ENCODE results near the gene EIF3F. TPM values are rescaled to one million over a fixed set of nuclear protein-coding genes. Genes with fewer than 3 reads are reported as not detected.

EIF3F gene
- total RNA-seq, 1 donor from 2014 or later = 200 TPM

- H3K27ac ChIP-seq = no peak overlapping the region
- no peaks in the 10 kb centered on the region for H3K4me1 ChIP-seq
- DNase-seq = no peak
- no peaks in the 10 kb centered on the region for H3K36me3 ChIP-seq
- H3K27me3 ChIP-seq = no peaks in the 10 kb centered on the region
- H3K4me3 ChIP-seq = no peak overlapping the region
- intact Hi-C loops (cut with DNase I) = no loop called here
- no peaks in the 10 kb centered on the region for H3K9me3 ChIP-seq
- no peak for TF ChIP-seq CTCF (IDR thresholded peaks at IDR 0.05)
- no peak for ATAC-seq
These were observed 18.5 kb upstream of the EIF3F start for GRCh38 chr11:7968686-7969085.

- no peak for TF ChIP-seq CTCF (IDR thresholded peaks at IDR 0.05)
- ATAC-seq = no peak
- no peak overlapping the region for H3K27ac ChIP-seq
- H3K9me3 ChIP-seq = no peaks in the 10 kb centered on the region
- H3K36me3 ChIP-seq = no peaks in the 10 kb centered on the region
- no peak overlapping the region for H3K4me3 ChIP-seq
- intact Hi-C loops (cut with DNase I) = no loop called here
- no peaks in the 10 kb centered on the region for H3K4me1 ChIP-seq
- no peak for DNase-seq
- H3K27me3 ChIP-seq = no peaks in the 10 kb centered on the region
These were observed 17.1 kb upstream of the EIF3F start for GRCh38 chr11:7969756-7970646.

GRCh38 chr11:7971846-7972245 lies 15.3 kb upstream of the EIF3F start:
- no peak for ATAC-seq
- intact Hi-C loops (cut with DNase I) = no loop called here
- H3K4me3 ChIP-seq = no peak overlapping the region

GRCh38 chr11:7973011-7973410 lies 14.1 kb upstream of the EIF3F start:
- no peak for ATAC-seq

More at GRCh38 chr11:7971846-7972245, 15.3 kb upstream of the EIF3F start:
- H3K27ac ChIP-seq = no peak overlapping the region
- no peaks in the 10 kb centered on the region for H3K27me3 ChIP-seq
- DNase-seq = no peak
- no peaks in the 10 kb centered on the region for H3K9me3 ChIP-seq
- H3K36me3 ChIP-seq = no peaks in the 10 kb centered on the region
- H3K4me1 ChIP-seq = no peaks in the 10 kb centered on the region
- no peak for TF ChIP-seq CTCF (IDR thresholded peaks at IDR 0.05)

GRCh38 chr11:7974668-7975067 lies 12.5 kb upstream of the EIF3F start:
- Histone ChIP-seq H3K4me3 (no peak overlapping the region), H3K27me3 (no peaks in the 10 kb centered on the region), H3K36me3 (no peaks in the 10 kb centered on the region), H3K4me1 (peaks cover 3% of the 10 kb centered on the region), H3K9me3 (no peaks in the 10 kb centered on the region), H3K27ac (no peak overlapping the region)
- intact Hi-C loops (cut with DNase I) = no loop called here
- ATAC-seq (no peak), DNase-seq (no peak)
- no peak for TF ChIP-seq CTCF (IDR thresholded peaks at IDR 0.05)

More at GRCh38 chr11:7973011-7973410, 14.1 kb upstream of the EIF3F start:
- no peaks in the 10 kb centered on the region for H3K27me3 ChIP-seq
- peaks cover 3% of the 10 kb centered on the region for H3K4me1 ChIP-seq
- H3K36me3 ChIP-seq = no peaks in the 10 kb centered on the region
- no peaks in the 10 kb centered on the region for H3K9me3 ChIP-seq
- no peak for DNase-seq
- TF ChIP-seq CTCF (IDR thresholded peaks at IDR 0.05) = no peak
- no peak overlapping the region for H3K27ac ChIP-seq
- no peak overlapping the region for H3K4me3 ChIP-seq
- intact Hi-C loops (cut with DNase I) = no loop called here

Data from upper lobe of right lung (tissue), 1 donor.